Smooth muscle cell of the brain vasculature (primary cell): ENCODE results near the gene PTCRA.
A peak's percentile ranks its signal among the peaks of the same experiment; 100 is the strongest.
"Not testable (repeated sequence)": the region's sequence is repeated elsewhere in the genome, so short reads cannot be mapped to it uniquely, and the experiment has no call there.

Experiments used
- DNase-seq: peaks from one replicate; pipeline ENCODE4 v3.0.0-alpha.2; 2012; ENCODE audit warnings: low read depth, low spot score

The PTCRA gene

GRCh38 chr6:42902429-42903263 is 13.2 kb upstream of the PTCRA start:
- not testable (repeated sequence) for DNase-seq

GRCh38 chr6:42904467-42904866 is 11.4 kb upstream of the PTCRA start:
- no peak for DNase-seq

DNA sequence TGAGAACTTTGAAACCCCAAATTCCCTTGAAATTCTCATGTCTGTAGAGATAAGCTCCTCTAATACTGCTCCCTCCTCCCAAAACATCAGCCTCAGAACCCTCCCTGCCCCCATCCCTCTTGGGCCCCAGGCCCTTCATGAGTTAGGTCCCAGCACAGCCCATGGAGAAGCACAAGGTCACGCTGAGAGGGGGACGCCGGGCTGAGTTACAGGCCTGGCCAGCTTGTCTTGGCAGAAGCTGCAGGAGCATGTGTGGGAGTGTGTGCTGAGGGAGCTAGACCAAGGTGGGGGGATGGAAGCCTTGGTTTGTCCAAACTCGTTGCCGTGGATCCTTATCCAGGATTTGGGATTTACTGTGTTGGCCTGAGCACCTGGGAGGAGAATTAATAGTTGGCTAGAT is 8.5 kb upstream of the PTCRA start:
- no peak for DNase-seq

DNA sequence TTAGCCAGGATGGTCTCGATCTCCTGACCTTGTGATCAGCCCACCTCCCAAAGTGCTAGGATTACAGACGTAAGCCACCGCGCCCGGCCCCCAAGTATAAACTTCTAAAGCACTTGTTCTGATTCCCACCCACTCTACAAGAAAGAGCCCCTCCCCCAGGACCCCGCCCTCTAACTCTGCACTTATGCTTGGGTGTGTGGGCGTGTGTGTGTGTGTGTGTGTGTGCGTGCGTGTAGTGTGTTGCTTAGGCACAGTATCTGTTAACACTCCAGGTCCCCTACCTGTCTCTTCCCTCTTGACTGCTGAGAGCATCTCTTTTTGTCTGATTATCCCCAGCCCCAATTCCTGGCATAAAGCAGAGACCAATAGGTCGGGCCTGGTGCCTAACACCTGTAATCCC is 6.0 kb upstream of the PTCRA start:
- no peak for DNase-seq

GRCh38 chr6:42911171-42912021 is 4.5 kb upstream of the PTCRA start:
- no peak for DNase-seq

DNA sequence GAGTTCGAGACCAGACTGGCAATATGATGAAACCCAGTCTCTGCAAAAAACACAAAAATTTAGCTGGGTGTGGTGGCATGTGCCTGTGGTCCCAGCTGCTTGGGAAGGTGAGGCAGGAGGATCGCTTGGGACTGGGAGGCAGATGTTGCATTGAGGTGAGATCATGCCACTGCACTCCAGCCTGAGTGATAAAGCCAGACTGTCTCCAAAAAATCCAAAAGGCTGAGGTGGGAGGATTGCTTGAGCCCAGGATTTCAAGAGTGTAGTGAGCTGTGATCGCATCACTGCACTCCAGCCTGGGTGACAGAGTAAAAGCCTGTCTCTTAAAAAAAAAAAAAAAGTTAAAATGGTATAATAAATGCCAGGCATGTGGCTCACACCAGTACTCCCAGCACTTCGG is 1.3 kb upstream of the PTCRA start:
- no peak for DNase-seq

- no peak for DNase-seq
Measured at GRCh38 chr6:42916288-42916687, 435 bp downstream of the PTCRA start.

- DNase-seq = no peak
Measured at GRCh38 chr6:42921801-42922200, 5.9 kb downstream of the PTCRA start.

DNA sequence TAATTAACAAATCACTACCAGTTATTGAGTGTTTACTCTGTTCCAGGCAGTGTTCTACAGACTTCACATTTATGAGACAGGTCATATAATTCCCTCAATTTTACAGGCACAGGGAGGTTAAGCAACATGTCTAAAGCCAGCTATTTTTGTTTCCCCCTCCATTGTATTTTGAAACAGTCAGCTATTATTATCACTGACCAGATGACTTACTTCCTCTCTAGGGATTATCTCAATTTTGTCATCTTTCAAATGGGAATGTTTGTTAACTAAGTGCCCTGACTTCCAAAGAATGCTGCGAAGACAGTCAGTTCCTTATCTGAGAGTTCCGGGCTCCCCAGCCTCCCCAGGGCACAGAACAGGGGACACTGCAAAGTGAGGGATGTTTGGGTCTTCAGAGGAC is 7.8 kb downstream of the PTCRA start:
- DNase-seq = no peak

DNA sequence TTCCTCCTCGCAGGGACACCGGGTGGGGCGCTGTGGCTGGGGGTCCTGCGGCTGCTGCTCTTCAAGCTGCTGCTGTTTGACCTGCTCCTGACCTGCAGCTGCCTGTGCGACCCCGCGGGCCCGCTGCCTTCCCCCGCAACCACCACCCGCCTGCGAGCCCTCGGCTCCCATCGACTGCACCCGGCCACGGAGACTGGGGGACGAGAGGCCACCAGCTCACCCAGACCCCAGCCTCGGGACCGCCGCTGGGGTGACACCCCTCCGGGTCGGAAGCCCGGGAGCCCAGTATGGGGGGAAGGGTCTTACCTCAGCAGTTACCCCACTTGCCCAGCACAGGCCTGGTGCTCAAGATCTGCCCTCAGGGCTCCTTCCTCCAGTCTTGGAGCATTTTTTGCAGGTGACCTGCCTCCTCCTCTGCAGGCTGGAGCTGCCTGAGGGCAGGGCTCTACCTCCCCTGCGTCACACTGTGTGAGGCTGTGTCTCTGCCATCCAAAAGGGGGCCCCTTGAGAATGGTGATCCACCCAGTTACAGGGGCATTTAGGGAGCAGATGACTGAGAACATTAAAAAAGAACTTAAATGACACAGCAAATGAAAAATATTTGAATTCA is 9.5 kb downstream of the PTCRA start:
- DNase-seq = no peak

- DNase-seq = peak; percentile 91
Measured at GRCh38 chr6:42928986-42929820, 13.3 kb downstream of the PTCRA start, which contains the start of gene CNPY3. TSS of gene CNPY3 (plus strand) at chr6:42929480. CDS start at chr6:42929571, 91 bp downstream.

DNA sequence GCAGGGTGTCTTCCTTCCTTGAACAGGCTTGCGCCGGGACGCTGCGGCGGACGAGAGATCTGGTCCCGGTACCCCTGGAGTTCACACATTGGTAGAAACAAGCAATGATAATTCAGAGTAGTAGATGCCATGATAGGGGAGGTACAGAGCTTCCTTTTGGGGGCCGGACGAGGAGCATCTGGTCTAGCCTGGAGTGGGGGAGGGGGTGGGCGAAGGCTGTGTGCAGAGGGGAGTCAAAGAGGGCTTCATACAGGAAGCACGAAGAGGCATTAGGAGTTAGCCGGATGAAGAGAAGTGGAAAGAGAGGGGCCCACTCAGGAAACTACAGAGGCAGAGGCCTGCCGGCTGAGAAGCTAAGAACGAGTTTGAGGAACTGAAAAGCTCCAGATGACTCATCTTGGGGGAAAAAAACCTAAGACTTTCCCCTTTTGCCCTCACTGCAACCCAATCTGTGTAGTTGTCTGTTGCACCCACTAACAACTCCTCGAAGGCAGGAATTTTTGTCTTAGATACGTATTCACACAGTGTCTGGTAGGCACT is 14.0 kb downstream of the PTCRA start:
- peak; percentile 24 for DNase-seq

GRCh38 chr6:42932412-42932811 is 16.6 kb downstream of the PTCRA start:
- DNase-seq = no peak

- no peak for DNase-seq
Measured at GRCh38 chr6:42933205-42933604, 17.4 kb downstream of the PTCRA start.

DNA sequence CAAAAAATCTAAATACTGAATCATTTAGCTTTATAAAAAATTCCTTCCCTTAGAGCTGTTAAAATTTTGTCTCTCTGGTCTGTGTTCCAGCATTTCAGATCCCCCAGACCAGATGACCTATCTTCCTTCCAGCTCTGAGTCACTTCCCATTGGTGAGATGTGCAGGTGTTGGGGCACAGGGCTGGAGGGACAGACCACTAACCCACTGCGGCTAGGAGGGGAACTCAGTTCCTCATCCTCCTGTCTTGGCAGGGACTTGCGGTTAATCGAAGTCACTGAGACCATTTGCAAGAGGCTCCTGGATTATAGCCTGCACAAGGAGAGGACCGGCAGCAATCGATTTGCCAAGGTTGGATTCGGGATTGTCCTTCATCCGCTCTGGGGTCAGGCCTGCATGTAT is 19.5 kb downstream of the PTCRA start:
- no peak for DNase-seq

- no peak for DNase-seq
Measured at GRCh38 chr6:42936398-42936797, 20.5 kb downstream of the PTCRA start.

DNA sequence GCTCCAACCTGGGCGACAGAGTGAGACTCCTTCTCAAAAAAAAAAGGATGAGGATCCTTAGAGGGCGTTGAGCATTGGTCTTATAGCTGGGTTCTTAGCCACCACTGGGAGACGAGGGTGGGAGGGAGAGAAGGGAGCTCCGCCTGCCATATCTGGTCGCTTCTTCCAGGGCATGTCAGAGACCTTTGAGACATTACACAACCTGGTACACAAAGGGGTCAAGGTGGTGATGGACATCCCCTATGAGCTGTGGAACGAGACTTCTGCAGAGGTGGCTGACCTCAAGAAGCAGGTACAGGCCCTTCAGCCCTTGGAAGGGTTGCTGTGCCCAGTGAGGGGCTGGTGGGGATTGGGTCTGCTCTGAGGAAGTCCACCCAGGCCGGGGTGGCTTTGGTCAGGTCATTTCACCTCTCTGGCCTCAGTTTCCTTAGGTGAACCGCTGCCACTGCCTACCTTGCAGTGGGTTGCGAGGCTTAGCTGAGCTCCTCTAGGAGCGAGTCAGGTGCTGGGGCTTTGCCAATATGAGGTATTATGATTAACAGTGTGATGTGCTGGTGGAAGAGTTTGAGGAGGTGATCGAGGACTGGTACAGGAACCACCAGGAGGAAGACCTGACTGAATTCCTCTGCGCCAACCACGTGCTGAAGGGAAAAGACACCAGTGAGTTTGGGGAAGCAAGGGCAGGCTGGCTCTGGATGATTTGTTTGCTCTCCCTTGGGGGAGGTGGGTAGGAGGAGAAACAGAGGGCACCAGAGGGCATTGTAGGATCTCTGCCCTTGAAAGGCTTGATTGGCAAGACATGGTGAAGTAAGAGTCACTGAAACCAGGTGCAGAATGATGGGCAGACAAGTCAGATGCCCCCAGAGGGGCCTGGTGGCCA is 21.9 kb downstream of the PTCRA start:
- no peak for DNase-seq

DNA sequence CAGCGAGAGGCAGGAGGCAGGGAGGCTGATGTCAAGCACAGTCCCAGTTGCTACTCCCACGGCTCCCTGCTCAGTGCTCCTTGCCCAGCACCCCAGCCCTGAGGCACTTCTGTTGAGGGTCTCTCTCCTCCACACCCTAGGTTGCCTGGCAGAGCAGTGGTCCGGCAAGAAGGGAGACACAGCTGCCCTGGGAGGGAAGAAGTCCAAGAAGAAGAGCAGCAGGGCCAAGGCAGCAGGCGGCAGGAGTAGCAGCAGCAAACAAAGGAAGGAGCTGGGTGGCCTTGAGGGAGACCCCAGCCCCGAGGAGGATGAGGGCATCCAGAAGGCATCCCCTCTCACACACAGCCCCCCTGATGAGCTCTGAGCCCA is 22.6 kb downstream of the PTCRA start:
- DNase-seq = no peak

DNA sequence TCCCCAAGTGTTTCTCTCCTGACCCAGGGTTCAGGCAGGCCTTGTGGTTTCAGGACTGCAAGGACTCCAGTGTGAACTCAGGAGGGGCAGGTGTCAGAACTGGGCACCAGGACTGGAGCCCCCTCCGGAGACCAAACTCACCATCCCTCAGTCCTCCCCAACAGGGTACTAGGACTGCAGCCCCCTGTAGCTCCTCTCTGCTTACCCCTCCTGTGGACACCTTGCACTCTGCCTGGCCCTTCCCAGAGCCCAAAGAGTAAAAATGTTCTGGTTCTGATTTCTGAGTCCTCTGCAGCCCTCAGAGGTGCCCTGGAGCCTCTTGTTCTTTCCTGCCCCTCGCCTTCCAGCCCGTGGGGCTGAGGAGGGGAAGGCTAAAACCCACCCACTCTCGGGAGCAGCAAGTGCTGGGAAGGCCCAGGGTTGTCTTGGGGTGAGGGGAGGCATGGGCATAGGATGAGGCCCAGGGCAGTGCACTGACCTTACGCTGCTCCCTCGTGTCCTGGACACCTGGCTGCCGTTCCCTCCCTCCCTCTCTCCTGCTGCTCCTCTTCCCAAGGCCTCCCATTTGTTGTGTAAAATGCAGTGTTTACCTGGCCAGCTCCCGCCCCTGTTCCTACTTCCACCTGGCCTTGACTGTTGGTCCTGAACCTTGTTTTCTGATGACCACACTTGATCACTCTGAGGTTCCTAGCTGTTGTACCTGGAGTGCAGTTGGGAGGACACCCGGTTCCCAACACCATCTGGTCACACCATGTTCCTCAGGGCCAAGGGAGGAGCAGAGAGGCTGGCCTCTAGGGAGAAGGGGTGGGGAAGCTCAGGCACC is 23.3 kb downstream of the PTCRA start:
- DNase-seq = no peak
